Epidermal melanocyte (primary cell): ENCODE results near the gene TNNC1.

Experiments used
- DNase-seq: peaks from one replicate; pipeline ENCODE4 v3.0.0; 2011; ENCODE audit warnings: low spot score; ENCODE audit not compliant: insufficient read length

The TNNC1 gene

DNA sequence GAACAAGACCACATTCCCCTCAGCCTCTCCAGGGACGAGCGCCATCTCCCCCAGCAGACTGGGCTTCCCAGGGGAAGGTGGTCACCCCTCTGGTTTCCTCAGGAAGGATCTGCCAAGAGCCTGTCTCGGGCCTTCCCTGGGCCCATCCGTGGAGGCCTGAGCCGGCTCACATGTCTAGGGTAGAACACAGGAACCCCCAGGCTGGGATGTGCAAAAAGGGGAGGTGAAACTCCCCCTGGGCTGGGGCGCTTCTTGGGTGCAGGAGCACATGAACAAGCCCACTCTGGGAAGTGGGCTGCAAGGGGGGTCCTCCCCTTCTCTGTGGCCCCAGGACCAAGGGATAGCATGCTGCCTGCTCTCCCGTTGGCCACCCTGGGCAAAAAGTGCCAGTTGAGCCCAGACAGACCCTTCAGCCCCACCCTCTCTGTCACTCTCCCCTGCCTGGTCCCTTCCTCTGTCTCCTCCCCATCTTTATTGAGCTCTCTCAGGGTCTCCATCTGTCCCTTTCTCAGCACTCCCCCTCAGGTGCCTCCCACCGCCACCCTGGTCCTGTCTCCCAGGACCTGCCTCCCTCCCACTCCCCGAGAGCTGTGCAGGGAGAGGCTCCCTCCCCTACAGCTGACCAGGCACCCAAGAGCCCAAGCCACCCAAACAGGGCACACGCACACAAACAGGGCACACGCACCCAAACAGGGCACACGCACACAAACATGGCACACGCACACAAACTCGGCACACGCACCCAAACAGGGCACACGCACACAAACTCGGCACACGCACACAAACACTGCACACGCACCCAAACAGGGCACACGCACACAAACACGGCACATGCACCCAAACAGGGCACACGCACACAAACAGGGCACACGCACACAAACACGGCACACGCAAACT is 9.8 kb downstream of the TNNC1 start:
- no peak for DNase-seq

DNA sequence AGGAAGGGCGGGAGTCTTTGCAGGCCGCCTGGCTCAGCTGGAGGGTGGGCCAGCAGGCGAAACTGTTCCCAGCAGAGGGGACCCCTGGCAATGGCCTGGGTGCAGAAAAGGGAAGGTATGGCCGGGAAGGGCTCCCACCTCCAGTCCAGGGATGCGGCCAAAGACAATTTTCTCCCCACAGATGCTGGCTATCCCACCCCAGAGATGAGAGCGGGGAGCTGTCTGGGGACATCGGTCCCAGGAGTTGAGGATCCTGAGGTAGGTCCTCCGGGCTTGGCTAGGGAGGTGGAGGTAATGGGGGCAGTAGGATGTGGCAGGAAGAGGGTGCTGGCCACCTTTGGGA is 10.6 kb downstream of the TNNC1 start:
- no peak for DNase-seq

DNA sequence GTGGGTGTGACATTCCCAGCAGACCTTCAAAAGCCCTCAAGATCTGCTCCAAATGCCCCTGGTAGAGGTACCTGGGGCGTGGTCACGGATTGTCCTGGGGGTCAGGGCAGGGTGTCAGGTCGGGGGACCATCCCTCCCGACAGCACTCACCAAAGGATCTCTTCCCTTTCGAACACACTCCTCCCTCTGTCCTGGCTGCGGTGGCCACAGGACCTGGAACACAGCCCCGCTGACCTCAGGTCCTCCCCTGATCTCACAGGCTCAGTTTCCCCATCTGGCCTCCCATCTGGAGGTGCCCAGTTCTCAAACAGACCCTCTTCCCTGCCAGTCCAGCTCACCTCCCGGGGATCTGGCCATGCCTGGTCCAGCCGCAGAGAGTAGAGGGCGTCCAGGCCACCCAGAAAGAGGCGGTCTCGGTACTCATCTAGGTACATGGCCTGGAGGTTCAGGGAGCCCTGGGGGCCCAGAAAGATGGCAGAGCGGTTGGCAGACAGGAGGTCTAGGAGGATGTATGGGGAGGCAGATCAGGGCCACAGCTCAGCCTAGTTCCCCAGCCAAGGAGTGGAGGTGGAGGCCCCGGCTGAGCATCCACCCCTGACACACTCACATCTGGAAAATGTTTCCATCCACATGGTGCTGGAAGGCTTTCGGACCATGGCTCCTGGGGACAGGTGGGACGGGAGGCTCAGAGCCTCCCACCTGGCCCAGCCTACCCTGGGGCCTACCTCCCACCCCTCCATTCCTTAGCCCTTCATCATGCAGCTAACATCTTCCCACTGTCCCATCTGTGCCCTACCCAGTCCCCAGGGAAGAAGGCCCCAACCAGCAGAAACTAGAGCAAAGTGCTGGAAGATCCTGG is 11.2 kb downstream of the TNNC1 start:
- no peak for DNase-seq

DNA sequence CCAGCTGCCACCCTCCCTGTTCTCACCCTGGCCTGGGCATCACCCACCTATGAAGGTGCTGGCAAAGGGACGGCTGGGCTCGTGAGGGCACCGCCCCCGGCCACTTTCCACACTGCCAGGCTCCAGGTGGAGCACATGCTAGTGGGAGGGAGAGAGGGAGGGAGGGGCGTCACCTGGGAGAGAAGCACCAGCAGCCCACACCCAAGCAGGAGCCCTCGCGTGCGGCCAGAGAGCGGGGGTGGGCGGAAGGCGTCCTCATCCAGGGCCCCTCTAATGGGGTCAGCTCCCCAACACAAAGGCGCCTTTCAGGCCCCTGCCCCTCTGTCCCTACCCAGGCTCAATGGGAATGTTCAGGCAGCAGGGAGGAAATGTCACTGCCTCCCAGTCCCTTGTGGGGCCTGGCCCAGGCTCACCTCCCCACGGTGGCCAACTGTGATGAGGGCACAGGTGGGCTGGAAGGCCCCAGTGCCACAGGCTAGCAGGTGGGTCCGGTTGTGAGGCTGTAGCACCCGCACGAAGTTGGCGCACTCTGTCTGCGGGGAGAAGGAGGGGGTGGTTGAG is 12.0 kb downstream of the TNNC1 start:
- DNase-seq = no peak

DNA sequence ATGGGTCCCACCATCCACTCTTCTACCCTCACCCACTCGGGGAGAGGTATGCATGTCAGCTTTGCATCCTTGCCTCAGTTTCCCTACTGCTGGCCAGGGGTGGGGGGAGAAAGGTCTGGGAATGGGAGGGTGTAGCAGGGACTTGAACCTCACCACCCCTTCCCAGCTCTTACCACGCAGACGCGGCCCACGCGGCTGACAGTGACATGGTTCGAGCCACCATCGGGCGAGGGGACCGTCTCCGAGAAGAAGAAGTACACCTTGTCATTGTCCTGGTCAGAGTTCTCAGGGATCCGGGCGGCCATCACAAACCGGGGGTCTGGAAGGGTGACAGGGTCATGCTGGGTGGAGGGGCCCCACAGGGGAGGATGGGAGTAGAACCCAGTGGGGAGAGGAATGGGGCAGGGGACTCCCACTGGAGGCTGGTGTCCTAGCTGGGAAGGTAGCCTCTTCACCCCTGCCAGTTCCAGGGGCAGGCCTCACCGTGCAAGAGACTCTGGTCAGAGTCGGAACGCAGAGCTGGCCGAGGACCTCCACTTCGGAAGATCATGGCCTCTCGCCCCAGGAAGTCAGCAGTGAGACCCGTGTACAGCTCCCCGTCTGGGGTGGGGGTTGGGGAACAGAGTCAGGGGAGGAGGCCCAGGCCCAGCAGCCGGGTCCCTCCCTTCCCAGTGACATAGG is 12.6 kb downstream of the TNNC1 start:
- no peak for DNase-seq

DNA sequence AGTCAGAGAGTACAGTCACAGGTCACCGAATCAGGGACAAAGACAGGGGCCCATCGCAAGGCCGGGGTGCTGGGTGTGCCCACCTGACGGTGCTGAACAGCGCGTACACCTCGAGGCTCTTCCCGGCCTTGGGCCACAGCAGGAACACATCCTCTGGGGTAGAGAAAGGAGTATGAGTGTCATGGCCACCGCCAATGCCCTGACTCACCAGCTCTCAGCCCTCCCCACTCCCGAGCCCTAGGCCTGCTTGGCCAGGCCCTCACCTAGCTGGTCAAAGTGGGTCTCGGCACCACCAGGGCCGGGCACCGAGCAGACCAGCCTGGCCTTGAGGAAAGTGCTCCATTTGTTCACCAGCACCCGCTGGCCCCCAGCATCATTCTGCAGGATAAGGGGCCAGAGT is 13.2 kb downstream of the TNNC1 start:
- DNase-seq = no peak

DNA sequence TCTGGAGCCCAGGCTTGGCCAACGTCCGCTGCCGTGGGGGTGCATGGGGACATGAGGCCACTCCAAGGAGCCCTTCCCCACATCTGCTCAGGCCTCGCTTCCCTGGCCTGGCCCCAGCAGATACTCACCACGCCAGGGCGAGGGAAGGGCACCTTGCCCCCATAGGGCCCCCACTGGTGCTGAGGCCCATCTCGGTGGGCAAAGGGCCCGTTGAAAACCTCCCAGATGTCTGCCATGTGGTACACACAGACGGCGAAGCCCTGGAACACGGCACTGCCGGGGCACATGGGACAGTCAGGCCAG is 13.6 kb downstream of the TNNC1 start:
- DNase-seq = no peak

DNA sequence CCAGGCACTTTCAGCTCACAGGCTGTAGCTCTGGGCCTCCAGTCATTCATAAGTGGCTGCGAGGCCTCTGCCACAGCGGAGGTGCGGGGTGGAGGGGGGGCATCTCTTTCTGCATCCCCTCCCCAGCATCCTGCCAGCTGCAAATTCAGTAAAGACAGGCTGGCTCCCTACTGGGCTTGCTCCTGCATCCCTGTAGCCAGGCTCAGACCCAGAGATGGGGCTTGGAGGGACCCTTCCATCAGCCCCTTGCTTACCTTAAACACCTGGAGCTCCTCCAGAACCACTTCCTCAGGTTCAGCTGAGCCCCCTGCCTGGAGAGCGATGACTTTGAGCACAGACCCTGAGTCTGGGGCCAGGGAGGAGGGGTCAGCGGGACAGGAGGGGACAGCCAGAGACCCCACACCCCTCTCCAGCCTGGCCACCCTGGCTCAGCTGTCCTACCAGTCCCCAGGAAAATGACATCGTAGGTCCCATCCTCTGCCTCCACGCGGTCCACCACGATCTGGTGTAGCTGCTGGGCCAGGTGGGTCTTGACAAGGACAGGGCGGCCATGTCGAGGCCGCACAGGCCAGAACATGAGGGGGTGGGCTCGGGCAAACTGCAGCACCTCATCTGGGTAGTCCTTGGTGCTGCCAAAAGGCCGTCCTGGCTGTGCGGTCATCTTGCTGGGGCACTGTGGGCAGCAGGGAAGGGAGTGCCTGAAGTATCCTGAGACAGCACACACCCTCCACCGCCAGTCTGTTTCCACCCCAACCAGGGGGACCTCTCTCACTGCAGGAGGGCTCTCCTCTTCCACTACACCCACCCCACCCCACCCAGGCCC is 14.2 kb downstream of the TNNC1 start:
- no peak for DNase-seq

DNA sequence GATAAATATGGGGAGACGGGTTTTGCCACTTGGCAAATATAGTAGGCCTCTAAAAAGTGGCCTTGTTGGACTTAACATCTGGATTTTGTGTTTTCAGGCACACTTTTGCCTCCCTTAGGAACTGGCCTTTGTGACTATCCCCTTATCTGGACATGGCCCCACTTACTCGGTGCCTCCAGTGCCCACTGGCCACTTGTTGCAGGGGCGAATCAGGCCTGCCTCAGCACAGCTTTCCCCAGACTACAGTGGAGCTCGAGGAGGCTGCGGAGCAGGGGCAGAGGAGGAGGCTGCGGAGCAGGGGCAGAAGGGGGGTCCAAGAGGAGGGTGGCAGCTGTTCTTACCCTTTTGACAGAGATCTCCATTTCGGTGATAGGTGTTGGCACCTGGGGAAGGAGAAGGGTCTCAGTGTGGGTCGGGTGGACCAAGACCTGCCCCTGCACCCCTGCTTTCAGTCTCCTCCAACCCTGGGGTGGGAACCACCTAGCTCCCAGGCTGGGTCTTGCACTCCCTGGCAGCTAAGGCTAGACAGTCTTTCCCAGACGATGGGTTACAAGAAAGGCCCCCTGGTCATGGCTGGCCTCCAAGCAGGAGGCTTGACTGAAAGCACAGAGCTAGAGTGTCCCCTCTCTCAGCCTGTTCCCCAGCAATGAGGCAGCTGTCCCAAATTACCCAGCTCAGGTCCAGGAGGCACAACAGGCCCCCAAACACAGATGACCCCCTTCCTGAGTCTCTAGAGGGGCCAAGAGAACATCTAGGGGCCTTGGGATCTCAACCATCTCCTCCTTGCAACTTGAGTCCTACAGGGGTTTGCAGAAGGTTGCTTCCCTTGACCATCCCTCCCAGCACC is 15.0 kb downstream of the TNNC1 start:
- DNase-seq = no peak

DNA sequence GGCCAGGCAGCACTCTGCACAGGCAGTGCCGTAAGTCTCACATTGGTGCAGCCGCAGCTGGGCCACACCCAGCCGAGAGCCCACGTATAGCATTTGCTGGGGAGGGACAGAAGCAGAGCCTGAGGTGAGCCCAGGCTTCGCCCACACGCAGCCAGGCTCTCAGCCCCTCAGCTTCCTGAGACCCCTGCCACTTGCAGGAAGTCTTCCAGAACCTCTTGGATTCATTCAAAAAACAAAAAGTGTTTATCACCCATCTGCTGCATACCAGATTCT is 15.8 kb downstream of the TNNC1 start:
- no peak for DNase-seq

DNA sequence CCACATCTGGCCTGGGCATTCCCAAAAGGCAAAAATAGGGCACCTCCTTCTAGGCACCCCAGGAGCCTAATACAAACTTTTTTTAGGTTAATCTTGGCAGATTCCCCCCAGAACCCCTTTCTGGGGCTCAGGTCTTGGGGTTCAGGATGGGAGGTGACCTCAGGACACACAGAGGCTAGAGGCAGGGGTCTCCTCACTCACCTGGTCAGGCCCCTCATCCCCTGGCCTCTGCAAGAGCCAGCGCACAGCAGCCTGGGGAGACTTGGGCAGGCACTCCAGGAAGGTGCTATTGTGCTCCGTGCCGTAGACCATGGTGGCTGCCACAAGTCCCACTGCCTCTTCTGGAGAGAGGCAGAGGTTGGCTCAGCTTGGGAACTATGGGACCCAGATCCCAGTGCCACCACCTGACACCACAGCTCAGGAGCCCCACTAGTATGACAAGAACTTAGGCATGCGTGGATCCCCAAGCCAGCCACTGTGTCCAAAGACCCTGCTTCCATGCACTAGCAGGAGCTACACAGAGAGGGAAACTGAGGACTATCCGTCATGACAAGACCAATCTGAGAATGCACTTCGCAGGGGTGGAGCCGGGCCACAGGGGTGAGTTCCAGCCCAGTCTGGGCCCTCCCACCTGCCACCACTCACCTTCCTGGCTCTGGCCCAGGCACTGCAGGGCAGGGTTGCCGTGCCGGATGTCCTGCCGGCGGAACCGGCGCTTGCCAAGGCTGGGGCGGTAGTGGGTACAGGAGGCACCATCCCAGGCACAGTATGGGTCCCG is 16.3 kb downstream of the TNNC1 start:
- DNase-seq = no peak

DNA sequence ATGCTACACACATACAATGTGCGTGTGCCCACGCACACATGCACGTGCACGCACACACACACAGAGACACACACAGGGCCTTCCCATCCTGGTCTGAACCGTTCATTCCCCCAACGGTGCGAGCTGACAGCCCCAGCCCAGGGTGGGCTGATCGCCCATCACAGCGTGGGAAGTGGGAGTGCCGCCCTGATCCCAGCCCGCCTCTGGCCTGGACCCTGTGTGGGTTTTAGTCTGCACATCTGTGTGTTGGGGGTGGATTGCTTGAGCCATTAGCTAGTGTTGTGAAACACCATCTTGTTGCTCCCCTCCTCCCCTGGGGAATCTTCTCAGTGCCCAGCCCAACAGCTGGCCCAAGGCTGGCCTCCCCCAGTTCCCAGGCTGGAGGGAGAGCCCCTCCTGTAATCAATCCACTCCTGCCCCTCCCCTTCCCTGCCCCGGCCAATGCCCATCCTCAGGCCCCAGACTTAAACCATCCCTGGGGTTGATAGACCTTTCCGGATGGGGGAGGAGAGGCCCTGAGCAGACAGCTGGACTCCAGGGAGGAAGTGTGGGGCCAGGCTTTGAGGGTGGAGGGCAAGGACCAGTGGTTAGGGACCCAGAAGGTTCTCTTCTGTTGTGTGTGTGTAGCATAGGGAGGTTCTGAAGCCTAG is 17.2 kb downstream of the TNNC1 start:
- DNase-seq = peak; percentile 37

DNA sequence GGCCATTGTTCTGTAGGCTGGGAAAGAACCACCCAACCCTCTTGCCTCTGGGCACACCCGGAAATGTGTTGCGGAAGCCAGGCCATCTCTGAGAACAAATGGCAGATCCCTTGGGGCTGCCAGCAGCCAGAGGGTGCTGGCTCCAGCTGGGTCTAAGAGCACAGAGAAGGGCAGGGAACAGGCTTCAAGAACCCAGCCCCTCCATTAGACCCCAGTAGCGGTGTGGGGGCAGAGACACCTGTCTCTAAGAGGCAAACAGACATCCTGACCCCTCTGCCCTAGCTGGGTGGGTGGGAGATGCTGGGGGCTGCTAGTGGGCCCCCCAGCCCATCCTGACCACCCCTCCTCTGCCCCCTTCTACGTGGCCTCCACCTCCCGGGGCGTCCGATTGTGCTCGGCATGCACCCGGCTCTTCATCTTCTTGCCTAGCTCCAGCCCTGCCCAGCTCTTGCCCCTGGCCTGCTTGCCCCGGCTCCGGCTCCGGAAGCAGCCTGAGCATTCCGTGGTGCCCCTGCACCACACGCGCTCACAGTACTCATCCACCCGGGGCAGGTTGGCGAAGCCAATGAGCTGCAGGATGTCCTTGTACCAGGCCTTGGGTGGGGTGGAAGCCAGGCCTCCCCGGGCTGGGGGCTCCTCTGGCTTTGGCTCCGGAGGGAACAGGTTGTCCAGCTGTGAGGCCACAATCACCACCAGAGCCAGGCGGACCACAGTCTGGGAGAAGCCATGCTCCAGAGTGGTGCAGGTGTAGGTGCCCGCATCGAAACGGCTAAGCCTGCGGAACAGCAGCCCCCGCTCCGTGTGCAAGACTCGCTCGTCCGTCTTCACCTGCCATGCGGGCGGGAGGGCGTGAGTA is 18.4 kb downstream of the TNNC1 start:
- DNase-seq = no peak

DNA sequence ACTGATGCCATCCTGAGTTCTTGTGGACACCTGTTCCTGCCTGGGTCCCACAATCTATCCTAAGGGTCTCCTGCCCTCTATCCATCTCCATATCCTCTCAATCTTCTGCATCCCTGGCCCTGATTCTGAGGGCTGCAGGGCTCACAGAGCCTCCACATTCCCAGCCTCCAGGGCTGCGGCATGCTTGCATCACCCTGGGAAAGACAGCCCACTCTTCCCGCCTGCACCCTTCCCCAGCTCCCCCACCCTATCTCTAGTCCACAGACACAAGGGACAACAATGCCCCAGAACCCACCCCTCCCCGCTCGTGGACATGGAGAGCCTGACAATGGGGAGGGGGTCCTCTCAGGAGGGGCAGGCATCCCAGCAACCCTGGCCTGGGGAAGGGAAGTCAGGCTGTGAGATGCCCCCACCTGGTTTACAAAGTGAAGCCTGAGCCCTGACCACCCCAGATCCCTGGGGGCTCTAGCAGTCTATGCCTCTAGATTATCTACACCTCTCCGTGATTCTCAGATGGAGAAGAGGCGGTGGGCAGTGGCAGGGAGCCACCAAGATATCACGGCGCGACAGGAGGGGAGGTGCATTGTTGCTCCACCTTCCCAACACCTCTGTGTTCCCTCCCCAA is 19.2 kb downstream of the TNNC1 start:
- DNase-seq = no peak

DNA sequence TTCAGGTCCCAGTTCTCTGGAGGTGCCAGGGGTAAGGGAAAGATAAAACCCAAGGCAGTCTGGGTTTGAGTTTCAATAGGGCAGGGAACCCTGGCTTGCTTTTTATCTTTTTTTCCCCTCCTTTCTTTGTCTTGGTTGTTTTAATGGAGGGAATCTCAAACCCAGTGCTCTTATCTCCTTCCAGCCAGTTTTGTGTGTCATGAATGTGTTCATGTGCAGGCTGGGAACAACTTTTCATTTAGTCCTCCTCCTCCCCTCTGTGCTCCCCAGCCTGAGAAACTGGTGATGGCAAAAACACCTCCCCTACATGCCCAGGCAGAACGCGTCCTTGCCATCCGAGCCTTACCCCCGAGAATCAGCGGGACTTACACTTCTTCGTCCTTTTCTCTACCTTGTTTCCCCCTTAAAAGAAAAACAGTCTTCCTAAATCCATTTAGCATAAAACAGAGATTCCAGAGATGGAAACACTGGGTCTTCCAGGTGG is 19.8 kb downstream of the TNNC1 start:
- no peak for DNase-seq

DNA sequence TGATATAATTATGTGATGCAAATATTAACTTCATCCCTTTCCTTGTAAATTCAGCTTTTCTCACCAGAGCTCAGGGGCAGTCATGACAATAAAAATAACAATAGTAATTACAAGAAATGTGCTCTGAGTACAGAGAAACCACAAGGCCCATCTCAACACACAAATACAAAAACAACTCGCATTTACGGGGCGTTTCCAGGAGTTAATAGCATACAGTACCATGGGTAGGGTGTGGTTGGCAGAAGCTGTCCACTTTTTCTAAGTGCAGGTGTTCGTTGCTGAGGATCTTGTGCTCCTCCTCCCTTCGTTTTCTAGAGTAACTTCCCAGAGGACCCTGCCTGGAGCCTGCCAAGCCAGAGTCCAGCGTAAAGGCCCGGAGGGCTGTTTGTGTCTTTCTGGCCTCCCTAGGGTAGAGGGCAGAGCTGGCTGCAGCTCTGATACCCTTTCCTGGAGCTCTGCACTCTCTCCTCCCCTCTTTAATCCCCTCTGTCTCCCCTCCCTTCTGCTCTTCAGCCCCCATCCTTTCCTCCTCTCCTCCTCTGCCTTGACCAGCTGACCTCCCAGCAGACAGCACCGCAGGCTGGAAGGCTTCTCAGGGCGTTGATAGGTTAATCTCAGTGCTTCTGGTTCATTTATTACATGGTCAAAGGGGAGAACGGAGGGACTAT is 20.4 kb downstream of the TNNC1 start:
- no peak for DNase-seq

DNA sequence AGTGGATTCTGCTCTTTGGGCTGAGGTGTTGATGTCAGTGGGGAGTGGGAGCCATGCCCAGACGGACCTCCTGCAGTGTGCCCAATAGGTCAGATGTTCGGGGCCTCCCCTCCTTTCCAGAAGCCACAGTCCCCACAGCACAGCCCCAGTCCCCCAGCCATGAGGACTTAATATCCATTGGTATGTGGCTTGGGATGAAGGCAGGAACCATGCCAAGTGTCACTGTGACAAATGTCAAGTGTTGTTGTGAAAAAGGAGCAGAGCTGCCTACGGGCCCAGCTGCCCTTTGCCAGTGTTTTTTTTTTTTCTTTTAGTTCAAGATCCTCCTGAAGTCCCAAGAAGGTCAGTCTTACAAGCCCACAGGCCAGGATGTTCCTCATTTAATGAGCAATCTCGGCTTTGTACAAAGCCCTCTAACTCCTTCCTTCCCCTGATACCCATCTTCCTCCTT is 21.1 kb downstream of the TNNC1 start:
- no peak for DNase-seq
